Kidney glomerular epithelial cell (primary cell): ENCODE measurements around the gene BHLHE40.
A peak's percentile ranks its signal among the peaks of the same experiment; 100 is the strongest.

Source experiments
- DNase-seq: peaks from one replicate; lab custom pipeline; 2025; lab: John Stamatoyannopoulos, UW

Gene BHLHE40

DNA sequence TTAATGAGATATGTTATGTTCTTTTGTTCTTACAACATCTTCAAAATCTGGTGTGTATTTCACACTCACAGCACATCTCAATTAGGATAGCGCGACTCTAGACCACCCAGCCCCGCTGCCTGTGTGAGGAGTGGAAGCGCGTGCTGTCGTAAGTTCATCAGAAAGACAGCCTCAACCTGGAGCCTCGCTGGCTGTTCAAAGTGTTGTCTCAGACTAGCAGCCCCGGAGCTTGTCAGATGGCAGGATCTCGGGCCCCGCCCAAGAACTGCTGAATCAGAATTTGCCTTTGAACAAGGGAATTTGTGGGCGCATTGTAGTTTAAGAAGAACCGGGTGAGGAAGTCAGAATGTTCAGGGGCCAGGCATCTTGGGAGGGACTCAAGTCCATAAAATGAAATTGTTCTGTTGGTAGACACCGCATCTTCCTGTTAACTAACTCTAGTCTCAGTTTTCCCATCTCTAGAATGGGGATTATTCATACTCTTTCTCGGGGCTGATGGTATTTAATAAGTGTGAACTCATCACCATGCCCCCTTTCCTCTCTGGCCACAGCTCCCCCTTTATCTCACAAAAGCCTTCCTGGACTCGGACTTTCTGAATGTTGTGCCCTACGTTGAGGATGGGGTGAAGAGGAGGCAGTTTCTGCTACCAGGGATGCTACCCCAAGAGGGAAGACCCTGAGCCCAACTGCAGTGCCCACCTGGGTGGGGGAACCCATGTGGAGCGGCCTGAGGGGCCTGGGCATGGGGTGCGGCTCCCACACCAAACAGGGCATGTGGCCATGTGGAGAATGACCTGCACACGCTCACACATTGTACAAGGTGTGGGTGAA lies 40.4 kb downstream of the BHLHE40 start:
- DNase-seq, result no peak

DNA sequence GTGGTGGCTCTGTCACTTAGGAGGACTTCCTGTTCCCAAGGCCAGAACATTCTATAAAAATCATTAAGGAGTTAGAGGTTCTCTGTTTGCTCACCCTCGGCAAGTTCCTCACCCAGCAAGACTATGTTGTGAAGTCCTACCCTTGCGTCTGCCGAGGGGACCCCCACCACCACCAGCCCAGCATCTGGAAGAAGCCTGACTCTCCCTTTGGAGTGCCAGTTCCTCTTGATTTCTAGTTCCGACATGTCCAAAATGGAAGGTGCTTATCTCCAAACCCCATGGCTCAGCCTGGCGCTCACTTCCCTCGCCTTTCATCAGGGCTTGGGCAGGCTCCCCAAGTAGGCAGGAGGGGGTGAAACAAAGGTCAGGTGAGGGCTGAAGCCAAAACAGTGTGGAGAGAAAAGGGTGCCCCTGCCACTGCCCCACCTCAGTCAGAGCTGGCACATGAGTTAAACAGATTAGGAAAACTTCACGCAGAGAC lies 41.0 kb downstream of the BHLHE40 start:
- no peak for DNase-seq

DNA sequence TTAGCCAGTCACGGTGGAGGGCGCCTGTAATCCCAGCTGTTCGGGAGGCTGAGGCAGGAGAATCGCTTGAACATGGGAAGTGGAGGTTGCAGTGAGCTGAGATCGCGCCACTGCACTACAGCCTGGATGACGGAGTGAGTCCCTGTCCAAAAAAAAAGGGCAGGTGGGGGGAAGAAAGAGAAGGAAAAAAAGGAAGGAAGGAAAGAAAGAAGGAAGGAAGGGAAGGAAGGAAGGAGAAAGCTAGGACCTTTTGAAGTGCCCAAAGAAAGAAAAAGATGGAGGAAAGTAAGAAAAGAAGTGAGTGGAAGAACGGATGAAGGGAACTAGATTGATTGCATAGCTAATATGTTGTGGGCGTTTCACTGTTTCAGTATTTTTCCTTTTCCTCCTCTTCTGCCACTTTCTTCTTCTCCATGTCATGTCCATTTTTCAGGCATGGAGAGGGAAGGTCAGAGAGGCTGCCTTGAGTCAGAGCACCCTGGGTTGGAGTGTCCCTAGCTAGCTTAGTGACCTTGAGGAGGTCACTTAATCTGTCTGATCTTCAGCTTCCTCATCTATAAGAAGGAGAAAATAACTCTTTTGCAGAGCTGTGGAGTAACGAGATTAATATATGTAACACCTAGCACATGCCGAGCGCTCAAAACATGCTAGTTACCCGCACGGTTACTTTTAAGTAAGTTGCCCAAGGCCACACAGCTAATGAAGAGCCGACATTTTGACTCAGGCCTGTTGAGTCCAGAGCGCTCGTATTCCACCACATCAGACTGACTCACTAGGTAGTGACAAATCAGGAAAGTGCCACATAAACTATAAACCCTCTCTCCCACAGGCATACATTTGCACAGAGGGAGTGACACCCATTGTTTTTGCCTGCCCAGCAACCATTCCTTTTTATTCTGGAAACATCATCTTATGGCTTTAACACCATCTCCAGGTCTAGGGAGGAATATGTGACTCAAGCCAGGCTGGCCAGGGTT lies 42.2 kb downstream of the BHLHE40 start:
- DNase-seq, result peak; percentile 29

DNA sequence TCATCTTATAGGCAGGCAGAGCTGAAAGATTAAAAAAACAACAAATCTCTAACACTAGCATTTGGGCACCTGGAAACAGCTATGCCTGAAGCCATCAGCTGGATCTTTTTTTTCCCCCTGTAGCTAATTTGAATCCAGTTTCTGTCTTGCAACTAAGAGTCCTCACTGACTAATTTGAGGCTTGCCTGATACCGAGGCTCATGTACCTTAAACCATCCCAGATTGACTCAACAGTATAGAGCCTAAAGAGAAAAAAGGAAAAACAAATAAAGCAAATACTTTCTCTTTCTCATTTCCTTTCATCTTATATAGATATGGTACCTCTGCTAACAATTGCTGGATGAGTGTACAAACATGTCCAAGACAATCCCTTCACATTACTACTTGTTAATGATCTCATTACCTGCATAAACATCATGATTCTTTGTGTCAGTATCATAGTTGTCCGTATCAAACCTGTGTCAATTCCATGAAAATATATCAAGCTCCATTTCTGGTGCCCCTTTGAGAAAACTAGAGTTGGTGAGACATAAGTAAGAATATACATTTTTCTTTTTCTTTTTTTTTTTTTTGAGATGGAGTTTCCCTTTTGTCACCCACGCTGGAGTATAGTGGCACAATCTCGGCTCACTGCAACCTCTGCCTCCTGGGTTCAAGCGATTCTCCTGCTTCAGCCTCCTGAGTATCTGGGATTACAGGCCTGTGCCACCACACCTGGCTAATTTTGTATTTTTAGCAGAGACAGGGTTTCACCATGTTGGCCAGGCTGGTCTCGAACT lies 43.1 kb downstream of the BHLHE40 start:
- peak; percentile 14 for DNase-seq

DNA sequence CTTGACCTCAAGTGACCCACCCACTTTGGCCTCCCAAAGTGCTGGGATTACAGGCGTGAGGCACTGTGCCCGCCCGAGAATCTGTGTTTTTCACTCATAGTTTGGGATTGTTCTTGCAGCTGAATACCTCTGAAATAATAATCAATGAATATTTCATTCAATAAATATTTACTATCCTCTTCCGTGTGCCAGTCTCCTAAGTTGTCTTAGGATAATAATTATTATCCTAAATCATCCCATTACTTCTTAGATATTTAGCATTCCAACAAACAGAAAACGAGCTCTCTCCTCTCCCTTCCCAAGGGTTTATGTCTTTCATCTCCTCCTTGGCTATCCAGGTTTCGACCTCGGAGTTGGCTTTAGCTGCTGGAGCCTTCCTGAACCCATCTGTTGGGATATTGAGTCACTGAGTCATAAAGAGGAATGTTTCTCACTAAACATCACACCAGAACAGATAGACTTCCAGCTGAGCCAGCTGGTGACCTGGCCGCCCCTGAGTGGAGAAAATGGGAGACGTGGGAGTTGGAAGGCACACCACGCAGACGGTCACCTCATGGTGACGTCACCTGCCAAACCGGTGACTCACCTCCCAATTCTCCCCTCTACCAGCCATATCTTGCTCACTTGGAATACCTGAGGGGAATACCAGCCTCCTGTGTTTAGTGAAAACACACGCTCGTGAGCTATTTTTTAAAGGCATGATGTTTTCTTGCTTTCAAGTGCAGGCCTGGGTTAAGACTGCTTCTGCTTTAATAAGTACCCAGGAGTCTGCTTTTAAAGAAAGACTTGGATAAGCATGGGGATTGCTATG lies 43.9 kb downstream of the BHLHE40 start:
- peak; percentile 99 for DNase-seq

DNA sequence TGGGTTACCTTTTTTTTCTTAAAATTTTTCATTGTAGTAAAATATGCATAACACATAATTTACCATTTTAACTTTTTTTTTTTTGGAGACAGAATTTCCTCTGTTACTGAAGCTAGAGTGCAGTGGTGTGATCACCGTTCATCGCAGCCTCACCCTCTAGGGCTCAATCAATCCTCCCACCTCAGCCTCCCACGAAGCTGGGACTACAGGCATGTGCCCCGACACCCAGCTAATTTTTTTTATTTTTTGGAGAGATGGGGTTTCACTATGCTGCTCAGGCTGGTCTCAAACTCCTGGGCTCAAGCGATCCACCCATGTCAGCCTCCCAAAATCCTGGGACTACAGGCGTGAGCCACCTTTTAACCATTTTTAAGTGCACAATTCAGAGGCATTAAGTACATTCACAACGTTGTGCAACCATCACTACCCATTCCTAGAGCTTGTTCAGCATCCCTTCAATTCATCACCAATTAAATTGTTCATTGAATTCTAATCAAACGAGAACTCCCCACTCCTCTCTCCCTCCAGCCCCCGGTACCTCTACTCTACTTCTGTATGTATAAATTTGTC lies 44.6 kb downstream of the BHLHE40 start:
- DNase-seq, result no peak

DNA sequence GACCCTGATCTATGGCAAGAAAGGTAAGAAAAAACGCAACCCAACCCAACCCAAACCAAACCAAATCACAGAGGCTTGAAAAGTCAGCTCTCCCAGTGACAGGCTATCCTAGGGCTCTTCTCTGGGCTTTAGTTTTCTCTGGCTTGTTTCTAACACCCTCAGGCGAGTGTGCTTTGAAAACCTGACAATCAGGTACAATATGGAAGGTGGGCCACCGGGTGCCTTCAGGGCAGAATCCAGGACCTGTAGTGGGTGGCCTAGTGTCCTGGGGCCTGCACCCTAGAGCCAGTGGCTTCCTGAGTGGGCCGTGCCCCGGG lies 46.8 kb downstream of the BHLHE40 start:
- no peak for DNase-seq

DNA sequence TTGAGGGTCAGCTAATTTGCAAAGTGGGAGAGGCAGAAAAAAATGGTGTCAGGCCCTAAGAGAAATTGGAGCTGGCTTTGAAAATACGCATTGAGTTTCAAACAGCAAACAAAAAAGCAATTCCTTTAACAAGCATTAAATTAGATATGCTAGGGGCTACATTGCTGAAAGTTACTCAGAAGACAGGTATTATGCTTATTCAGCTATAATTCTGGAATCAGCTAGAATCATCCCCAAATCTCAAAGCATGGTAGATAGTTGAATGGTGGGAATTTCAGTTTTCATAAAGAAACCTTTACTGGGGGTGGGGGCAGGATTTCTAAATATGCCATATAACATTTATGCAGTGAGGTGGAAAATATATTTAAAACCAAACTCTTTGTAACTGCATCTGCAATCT lies 50.5 kb downstream of the BHLHE40 start:
- no peak for DNase-seq

DNA sequence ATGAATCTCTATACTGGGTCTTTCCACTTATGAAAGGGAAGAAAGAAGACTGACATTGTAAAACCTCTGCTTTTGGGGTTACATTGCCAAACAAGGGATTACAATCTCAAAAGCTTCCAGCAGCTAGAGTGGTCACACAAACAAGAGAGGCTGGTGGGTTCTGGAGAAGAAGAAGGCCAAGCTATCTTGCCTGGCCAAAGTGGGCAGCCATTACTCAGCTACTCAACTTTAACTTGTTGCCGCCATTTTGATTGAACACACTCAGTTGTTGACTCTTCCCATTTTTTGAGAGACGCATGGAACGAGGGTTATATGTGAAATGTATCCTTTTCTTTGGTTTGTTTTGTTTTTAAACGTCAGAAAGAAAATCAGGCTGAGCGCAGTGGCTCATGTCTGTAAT lies 50.9 kb downstream of the BHLHE40 start:
- DNase-seq, result no peak

DNA sequence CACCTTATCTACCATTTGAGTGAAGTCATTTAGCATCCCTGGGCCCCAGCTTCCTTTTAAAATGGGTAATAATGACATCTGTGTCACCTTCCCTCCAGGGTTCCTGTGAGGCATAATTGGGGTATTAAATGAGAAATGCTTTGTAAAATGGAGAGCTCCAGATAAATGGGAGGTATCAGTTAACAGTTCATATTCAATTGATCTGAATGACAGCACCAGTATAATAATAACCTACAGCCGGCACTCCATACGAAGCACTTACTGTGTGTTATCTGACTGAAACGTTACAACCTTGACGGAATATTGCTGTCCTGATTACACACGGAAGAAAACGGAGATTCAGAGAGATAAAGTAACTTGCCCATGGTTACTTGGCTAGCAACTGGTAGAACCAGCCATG lies 53.6 kb downstream of the BHLHE40 start:
- no peak for DNase-seq
